ENCODE measurements around the gene PBX4.

The PBX4 gene

DNA sequence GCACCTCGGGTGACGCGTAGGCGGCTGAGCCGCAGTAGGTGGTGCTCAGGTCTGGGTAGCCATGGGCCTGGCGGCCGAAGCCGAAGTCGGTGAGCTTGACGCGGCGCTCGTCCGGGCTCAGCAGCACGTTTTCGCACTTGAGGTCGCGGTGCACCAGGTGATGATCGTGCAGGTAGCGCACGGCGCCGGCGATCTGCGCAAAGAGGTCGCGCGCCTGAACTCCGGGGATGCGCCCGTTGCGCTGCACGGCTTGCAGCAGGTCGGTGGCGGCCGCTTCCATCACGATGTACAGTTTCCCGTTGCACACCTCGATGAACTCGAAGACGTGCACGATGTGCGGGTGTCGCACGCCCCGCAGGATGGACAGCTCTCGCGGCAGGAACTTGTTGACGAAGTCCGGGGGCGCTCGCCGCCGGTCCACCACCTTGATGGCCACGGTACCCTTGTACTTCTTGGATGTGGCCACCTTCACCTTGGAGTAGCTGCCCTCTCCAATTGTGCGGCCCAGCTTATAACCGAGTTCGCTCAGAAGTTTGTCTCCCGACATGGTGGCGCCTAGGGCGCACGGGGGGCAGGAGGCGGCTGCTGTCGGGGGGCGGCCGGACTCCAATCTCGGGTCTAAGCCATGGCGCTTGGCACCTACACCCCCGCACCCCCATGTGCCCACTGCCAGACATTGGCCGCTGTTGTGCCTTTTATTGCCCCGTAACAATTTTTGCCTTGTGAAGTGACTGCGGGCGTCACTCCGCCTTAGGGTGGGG lies 103.4 kb downstream of the PBX4 start, which contains the start of gene TSSK6:
Gene TSSK6, minus strand, starts transcription at position 668 of the 761 bp plus-strand sequence. Its CDS starts 121 bp downstream, at position 547.
- Histone ChIP-seq H3K4me3 (ENCODE audit: insufficient read length, low read depth) (peak within 1 kb of the TSS; percentile 75), H3K27me3 (ENCODE audit: insufficient read depth, insufficient read length) (no peaks in the 10 kb centered on the region), H3K9ac (ENCODE audit: insufficient read length, low read depth) (peak within 1 kb of the TSS; percentile 80), H3K9me3 (ENCODE audit: insufficient read depth, low read length) (no peaks in the 10 kb centered on the region), H3K36me3 (ENCODE audit: insufficient read depth, insufficient read length, low read length) (peaks cover 30% of the 10 kb centered on the region), H3K4me1 (ENCODE audit: insufficient read depth, insufficient read length) (peaks cover 19% of the 10 kb centered on the region)
- DNase-seq (ENCODE audit: low read depth, low spot score): no peak
- TF ChIP-seq YY1 (IDR thresholded peaks at IDR 0.05; ENCODE audit: insufficient read depth, insufficient read length): no peak
- no peak for TF ChIP-seq SUZ12 (IDR thresholded peaks at IDR 0.05; ENCODE audit: extremely low read depth, insufficient read depth, insufficient read length)
- TF ChIP-seq ZNF274 (IDR thresholded peaks at IDR 0.05; ENCODE audit: low read depth, low read length): no peak

- H3K4me1 ChIP-seq (ENCODE audit: insufficient read depth, insufficient read length): peaks cover 18% of the 10 kb centered on the region
- DNase-seq (ENCODE audit: low read depth, low spot score): no peak
- H3K27me3 ChIP-seq (ENCODE audit: insufficient read depth, insufficient read length): no peaks in the 10 kb centered on the region
- H3K9me3 ChIP-seq (ENCODE audit: insufficient read depth, low read length): no peaks in the 10 kb centered on the region
- H3K9ac ChIP-seq (ENCODE audit: insufficient read length, low read depth): peak overlapping the region; percentile 10
- no peak overlapping the region for H3K4me3 ChIP-seq (ENCODE audit: insufficient read length, low read depth)
- no peak for TF ChIP-seq SUZ12 (IDR thresholded peaks at IDR 0.05; ENCODE audit: extremely low read depth, insufficient read depth, insufficient read length)
- TF ChIP-seq YY1 (IDR thresholded peaks at IDR 0.05; ENCODE audit: insufficient read depth, insufficient read length): no peak
- no peak for TF ChIP-seq ZNF274 (IDR thresholded peaks at IDR 0.05; ENCODE audit: low read depth, low read length)
- H3K36me3 ChIP-seq (ENCODE audit: insufficient read depth, insufficient read length, low read length): peaks cover 21% of the 10 kb centered on the region
Measured at GRCh38 chr19:19514215-19514657, 104.3 kb downstream of the PBX4 start.

GRCh38 chr19:19513682-19514081 lies 104.8 kb downstream of the PBX4 start:
- peaks cover 21% of the 10 kb centered on the region for H3K36me3 ChIP-seq (ENCODE audit: insufficient read depth, insufficient read length, low read length)
- no peak overlapping the region for H3K4me3 ChIP-seq (ENCODE audit: insufficient read length, low read depth)
- DNase-seq (ENCODE audit: low read depth, low spot score): no peak
- TF ChIP-seq ZNF274 (IDR thresholded peaks at IDR 0.05; ENCODE audit: low read depth, low read length) (no peak), YY1 (IDR thresholded peaks at IDR 0.05; ENCODE audit: insufficient read depth, insufficient read length) (no peak), SUZ12 (IDR thresholded peaks at IDR 0.05; ENCODE audit: extremely low read depth, insufficient read depth, insufficient read length) (no peak)
- H3K9me3 ChIP-seq (ENCODE audit: insufficient read depth, low read length): no peaks in the 10 kb centered on the region
- H3K4me1 ChIP-seq (ENCODE audit: insufficient read depth, insufficient read length): peaks cover 18% of the 10 kb centered on the region
- no peak overlapping the region for H3K9ac ChIP-seq (ENCODE audit: insufficient read length, low read depth)
- no peaks in the 10 kb centered on the region for H3K27me3 ChIP-seq (ENCODE audit: insufficient read depth, insufficient read length)

Measured in NT2/D1 (cell line).